HT1080 (cell line): ENCODE results near the gene KLK13. TPM values are rescaled to one million over a fixed set of nuclear protein-coding genes. Genes with fewer than 3 reads are reported as not detected.

Experiments used
- DNase-seq: peaks from one replicate; pipeline ENCODE4 v3.0.0-alpha.2; 2015; ENCODE audit warnings: low read depth
- total RNA-seq: library from RNA; depleted of rRNA; stranded (reverse); fragments of >200 nt; shearing (Covaris generic); gene quantifications from 2 replicates; pipeline ENCODE4 v1.2.3, GENCODE V29; 2014; rRNA removed

KLK13 gene
- total RNA-seq, 1 experiment from 2014 or later, result not detected

DNA sequence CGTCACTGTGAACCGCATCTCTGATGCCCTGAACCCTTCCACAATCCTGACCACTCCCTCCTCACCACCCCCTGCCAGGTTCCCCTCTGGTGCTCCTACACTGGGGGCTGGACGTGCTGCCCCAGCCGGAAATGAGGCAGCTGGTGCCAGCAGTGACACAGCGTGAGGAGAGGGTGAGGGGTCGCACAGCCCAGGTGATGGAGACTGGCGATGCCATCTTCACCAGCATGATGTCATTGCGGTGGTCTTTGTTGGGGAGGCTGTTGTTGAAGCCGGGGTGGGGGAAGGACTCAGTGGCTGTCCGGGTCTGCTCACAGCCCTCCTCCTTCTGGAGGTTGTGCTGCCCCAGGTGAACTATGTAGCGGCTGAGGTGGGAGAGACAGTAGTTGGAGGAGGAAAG is 40.9 kb downstream of the KLK13 start:
- no peak for DNase-seq

DNA sequence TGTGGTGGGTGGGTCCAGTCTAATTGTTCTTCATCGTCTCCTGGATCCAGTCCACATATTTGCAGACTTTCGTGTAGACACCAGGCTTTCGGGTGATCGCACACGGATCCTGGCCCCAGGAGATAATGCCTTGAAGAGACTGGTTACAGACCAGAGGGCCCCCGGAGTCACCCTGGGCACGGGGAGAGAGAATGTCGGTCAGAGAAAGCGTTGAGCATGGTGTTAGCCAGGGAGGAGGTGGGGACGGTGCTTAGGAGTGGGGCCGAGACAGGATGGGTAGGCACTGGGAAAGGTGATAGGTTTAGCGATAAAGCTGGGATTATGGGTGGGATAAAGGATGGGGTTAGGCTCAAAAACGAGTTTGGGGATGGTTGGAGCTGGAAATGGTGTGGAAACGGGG is 42.4 kb downstream of the KLK13 start:
- no peak for DNase-seq

DNA sequence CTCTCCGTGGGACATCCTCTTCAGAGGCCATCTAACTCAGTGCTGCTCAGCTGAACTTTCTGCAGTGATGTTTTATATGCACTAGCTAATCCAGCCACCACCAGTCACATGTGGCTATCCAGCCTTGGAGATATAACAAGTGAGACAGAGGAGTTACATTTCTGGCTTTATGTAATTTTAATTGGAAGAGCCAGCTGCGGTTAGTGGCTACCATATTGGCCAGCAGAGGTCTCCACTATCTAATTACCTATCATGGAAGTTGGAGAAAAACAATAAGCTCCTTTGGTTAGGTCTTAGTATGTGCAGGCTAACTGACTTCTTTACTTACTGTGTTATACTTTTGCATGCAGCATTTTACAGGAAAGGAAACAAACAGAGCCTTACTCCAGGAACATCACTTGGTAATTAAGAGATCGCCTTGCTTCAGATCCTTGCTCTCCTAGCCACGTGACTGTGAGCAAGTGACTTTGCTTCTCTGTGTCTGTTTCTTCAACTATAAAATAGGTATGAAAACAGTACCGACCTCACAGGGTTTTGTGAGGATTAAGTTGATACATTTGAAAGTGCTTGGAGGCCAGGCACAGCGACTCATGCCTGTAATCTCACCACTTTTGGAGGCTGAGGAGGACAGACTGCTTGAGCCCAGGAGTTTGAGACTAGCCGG is 43.8 kb downstream of the KLK13 start:
- peak; percentile 59 for DNase-seq

DNA sequence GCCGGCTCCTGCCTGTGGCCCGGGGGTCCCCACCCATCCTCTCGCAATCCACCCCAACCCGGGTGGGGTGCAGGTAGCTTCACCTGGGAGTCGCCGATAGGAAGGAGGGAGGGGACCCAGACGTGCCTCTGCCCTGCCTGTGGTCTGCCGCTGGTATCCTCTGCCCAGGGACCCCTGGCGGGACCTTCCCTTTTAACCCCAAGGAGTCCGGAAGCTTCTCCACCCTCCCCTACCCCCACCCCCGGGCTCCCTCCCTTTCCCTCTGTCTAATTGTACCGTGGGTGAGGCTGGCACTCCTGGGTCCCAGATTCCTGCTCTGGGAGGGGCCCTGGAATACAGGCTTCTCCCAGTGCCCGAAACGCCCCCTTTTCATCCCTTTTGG is 45.4 kb downstream of the KLK13 start, which contains the start of gene KLK10:
KLK10 (minus strand) TSS at position 166 of the 382 bp plus-strand sequence. CDS start 579 bp downstream, outside the sequence.
- DNase-seq, result no peak

DNA sequence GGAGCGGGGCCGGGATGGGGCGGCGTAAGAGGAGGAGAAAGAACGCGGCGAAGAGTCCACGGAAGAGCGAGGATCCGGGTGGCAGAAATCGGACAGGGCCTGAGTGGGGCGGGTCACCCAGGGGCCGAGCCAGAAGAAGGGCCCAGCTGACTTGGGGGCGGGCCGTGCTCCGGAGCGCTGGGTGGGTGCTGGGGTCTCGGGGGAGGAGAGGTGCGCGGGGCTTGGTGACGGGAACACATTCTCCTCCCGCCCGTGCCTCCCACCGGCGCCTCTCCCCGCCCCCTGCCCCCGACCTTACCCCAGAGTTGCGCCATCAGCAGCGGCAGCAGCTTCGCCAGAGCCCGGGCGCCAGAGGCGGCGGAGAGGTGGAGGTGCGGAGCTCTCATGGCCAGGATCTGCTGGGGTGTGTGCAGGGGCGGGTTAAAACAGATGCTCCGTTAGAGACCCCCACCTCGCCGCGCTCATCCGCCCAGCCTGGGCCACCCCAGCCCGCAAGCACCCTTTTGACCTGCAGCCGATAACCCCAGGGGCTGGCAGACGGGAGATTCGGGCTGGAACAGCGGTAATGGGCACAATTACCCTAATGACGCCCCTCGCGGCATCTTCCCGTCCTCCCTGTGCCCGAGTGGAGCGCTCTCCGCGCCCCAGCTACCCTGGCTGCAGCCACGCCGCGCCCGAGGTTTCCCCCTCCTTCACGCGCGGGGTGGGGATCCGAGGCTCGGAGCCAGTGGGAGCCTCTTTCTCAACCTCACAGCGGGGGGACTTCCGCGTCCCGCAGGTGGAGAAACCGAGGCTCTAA is 45.9 kb downstream of the KLK13 start:
- no peak for DNase-seq

DNA sequence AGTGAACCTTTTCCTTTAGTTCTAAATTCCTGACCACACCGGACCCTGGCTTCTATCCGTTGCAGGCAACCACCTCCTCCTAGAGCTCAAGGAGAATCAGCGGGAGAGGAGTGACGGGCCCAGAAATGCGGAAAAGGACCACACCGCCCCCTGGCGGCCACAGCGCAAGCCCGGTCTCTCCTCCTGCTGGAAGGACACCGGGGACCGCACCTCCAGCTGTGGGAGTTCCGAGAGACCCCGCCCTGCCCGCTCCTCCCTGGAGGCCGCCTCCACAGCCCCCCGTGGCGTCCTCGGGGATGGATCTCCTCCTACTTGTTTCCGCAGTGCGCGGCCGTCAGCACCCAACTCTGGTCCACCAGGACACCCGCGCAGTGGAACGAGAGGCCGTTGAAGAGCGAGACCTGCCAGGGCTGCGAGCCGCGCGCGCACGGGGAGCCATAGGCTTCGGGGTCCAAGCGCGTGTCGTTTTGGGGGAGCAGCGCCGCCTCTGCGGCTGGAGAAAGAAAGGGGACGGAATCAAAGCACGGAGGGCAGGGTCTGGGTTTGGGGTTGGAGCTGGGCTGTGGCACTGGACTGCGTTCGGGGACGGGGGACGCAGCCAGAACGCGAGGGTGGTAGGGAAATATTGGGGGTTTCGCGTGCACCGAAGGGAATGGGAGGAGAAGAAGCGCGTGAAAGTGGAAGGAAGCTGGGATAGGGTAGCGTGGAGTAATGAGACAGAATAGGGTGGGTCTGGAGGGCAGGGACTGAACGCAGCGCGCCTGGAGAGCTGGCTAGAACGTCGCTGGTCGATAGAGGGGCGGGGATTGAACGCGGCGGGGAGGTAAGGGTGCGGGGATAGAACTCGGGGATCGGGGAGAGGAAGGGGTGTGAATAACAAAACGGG is 47.9 kb downstream of the KLK13 start:
- DNase-seq, result peak; percentile 37

DNA sequence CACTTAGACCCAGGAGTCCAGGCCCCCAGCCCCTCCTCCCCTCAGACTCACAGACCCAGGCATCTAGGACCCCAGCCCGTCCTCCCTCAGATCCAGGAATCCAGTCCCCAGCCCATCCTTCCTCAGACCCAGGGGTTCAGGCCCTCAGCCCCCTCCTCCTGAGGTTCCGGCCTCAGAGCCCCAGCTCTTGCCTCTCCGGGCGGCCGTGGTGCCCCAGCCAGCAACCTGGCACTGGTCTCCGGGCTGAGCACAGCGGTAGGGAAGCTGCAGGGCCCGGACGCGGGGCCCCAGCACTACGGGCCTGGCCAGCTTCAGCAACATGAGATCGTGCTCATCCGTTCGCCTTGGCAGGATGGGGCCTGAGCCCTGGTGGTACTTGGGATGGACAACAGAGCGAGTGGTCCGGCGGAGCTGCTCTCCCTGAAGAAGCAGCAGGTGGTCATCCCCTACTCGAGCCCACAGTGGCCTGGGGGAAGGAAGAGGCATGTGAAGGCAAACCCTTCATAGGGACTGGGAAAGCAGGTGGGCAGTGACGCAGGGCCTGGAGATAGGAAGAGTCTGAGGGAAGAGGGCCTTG is 49.1 kb downstream of the KLK13 start:
- no peak for DNase-seq

DNA sequence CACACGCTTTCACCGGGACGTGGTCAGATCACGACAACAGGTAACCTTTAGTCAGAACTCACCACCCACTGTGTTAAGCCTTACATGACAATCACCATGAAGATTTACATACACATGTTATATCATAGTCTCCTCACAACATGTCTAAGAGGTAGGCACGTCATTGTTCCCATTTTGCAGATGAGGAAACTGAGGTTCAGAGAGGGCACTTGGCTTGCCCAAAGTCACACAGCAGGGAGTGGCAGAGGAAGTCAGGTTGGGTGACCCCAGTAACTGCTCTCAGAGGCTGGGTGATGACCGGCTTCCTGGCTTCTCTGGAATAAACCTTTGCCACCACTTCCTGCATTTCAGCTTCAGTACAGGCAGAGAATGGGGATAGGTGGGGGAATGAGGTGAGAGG is 50.6 kb downstream of the KLK13 start:
- DNase-seq, result no peak

DNA sequence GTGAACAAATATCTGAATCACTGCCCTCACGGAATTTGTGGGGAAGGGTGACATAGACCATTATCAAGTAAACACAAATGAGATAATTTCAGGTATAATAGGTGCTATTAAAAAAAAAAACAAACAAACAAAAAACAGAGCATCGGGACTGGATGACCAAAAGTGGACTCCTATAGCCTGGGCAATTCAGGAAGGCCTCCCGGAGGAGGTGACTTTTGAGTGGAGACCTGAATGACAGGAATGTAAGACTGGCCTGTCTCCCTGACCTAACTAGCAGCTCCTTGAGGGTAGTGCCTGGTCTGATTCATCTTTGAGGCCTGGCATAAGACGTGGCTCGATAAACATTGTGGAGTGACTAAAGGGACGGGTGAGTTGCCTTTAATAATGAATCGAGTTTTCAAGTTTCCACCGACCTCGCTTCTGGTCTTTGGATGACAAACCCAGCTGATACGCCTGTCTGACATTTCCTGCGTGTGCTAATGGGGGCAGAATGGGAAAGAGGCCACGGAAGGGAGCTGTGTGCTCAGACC is 52.2 kb downstream of the KLK13 start:
- DNase-seq, result no peak

DNA sequence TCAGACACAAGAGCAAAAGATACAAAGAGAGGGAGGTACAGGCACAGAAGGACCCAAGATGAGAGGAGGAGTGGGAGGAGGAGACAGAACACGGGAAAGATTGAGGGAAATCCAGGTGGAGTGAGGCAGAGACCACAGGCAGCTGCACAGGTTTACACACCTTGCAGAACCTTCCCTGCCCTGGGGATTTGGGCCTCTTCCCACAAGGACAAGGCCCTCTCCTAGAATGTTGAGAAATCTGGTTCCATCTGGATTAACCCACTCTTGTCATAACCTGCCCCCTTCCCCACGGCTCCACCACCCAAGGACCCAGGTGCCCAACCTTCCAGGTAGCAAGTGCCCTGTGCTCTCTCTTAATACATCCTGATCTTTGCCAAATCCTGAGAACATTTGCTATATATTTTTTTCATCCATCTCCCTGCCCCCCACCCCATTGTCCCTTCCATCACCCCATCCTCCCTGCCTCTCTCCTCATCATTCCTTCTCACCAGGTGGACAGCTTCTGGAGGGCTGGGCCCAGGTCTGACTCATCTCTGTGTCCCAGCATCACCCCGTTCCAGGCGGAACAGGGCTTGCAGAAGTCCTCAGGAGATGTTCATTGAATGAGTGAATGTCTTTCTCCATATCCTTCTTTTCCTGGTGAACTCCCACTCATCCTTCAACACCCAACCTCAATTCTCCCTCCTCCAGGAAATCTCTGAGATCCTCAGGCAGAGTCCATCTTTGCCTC is 54.7 kb downstream of the KLK13 start:
- no peak for DNase-seq

DNA sequence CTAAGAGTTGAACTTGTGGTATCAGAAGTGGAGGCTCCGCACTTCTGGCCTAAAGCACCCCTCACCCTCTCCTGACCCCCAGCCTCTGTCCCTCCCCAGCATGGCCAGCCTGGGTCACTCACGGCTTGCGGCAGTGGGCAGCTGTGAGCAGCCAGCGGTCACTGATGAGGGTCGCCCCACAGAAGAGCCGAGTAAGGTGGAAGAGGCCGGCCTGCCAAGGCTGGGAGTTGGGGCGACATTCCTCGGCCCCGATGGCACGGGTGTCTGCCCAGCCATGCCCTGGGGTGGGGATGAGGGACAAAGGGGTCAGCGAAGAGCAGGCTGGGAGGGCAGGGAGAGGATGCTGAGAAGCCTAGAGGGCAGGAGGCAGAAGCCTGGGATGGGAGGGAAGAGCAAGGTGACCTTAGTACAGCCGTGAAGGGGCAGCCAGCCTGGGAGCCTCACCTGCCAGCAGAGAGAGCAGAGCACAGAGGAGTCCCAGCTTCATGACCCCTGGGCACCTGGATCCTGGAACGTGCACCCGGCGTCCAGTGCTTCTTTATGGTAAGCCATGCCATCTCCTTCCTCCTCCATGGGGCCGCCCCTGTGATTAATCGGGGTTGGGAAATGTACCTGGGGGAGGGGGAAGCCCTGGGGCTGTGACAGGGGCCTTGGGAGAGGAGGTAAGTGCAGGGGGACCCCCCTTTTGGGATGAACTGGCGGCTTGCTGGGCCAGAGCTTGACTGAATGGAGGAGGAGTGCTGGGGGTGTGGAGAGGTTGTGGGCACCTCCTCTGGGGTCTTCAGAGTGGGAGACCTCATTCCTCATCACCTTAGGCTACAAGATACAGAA is 55.6 kb downstream of the KLK13 start:
- DNase-seq, result no peak

DNA sequence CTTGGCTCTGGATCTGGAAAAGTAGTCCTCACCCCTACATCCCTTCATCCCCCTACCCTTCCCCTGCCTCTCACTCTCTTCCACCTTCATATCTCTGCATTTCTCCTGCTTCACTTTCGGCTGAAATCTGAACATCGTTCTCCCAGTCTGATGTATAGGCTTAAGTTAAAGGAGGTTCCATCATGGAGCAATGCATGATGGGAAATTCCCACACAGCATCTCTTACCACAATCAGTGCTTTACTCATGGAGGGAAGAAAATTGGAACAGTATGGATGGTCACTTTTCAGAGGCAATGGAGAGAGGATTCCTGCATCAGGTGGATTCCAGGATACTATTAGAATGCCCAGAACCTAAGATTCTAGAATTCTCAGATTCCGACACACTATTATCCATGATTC is 57.4 kb downstream of the KLK13 start:
- no peak for DNase-seq

DNA sequence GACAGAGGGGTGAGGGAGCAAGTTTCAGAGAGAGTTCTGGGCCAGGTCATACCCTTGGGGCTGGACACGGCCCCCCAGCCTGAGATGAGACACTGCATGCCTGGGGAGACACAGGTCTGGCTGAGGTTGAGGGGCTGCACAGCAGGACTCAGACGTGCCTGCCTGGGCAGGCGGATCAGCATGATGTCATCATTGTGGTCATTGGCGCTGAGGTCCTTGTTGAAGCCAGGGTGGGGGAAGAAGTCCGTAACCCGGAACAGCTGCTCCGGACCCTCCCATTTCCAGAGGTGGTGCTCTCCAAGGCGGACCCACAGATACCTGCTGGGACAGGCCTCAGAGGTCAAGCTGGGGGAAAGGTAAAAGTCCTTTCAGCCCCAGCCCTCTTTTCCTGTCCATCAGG is 58.5 kb downstream of the KLK13 start:
- DNase-seq, result no peak

Other genes starting within 250 kb of the KLK13 start
- not detected in 2 replicates for gene KLK1, start 241.3 kb downstream of the KLK13 start, total RNA-seq
- gene KLK15, start 231.5 kb downstream of the KLK13 start, total RNA-seq, result not detected in 2 replicates
- gene KLK3, start 210.2 kb downstream of the KLK13 start, total RNA-seq, result not detected in 2 replicates
- not detected in 2 replicates for gene KLK2, start 191.7 kb downstream of the KLK13 start, total RNA-seq
- gene KLK4, start 153.7 kb downstream of the KLK13 start, total RNA-seq, result not detected in 2 replicates
- gene KLK5, start 112.1 kb downstream of the KLK13 start, total RNA-seq, result not detected in 2 replicates
- gene KLK6, start 95.5 kb downstream of the KLK13 start, total RNA-seq, result 0.20 TPM in 1 of 2 replicates, not detected in the other
- gene KLK7, start 81.2 kb downstream of the KLK13 start, total RNA-seq, result not detected in 2 replicates
- gene KLK8, start 63.5 kb downstream of the KLK13 start, total RNA-seq, result not detected in 2 replicates
- not detected in 2 replicates for gene KLK10, start 45.4 kb downstream of the KLK13 start, total RNA-seq
- not detected in 2 replicates for gene KLK11, start 38.5 kb downstream of the KLK13 start, total RNA-seq
- not detected in 2 replicates for gene KLK12, start 30.1 kb downstream of the KLK13 start, total RNA-seq
- gene KLK14, start 17.8 kb upstream of the KLK13 start, total RNA-seq, result not detected in 2 replicates
- gene CTU1, start 43.3 kb upstream of the KLK13 start, total RNA-seq, result 26.5 and 32.3 TPM in 2 replicates
- 0.67 and 1.4 TPM in 2 replicates for gene SIGLEC9, start 59.8 kb upstream of the KLK13 start, total RNA-seq
- gene SIGLEC7, start 77.2 kb upstream of the KLK13 start, total RNA-seq, result not detected in 2 replicates
- 52.3 and 53.7 TPM in 2 replicates for gene CD33, start 160.0 kb upstream of the KLK13 start, total RNA-seq
- gene SIGLECL1, start 186.0 kb upstream of the KLK13 start, total RNA-seq, result not detected in 2 replicates
- not detected in 2 replicates for gene IGLON5, start 246.6 kb upstream of the KLK13 start, total RNA-seq